Fibroblast of villous mesenchyme (primary cell): ENCODE results near the gene RNF2. TPM values are rescaled to one million over a fixed set of nuclear protein-coding genes. Genes with fewer than 3 reads are reported as not detected.

Experiments used
- DNase-seq: peaks from one replicate; pipeline ENCODE4 v3.0.0-alpha.2; 2010; ENCODE audit warnings: low read depth
- H3K4me3 ChIP-seq: 2 replicates; pipeline ENCODE4 v1.5.1; 2011; ENCODE audit warnings: low read depth, mild to moderate bottlenecking, low read length
- CTCF ChIP-seq: IDR thresholded peaks from 2 replicates; pipeline ENCODE4 v1.5.1; 2012; ENCODE audit warnings: low read depth, mild to moderate bottlenecking, low read length; ENCODE audit not compliant: insufficient read depth
- total RNA-seq: library from RNA; depleted of rRNA; stranded (reverse); fragments of >200 nt; gene quantifications from 2 replicates; pipeline ENCODE4 v1.2.3, GENCODE V29; 2012

Gene RNF2
- total RNA-seq, 1 donor = 27.2 TPM

GRCh38 chr1:185046668-185047067 is 1.3 kb downstream of the RNF2 start:
- TF ChIP-seq CTCF = no peak
- DNase-seq = no peak
- peak overlapping the region; percentile 93 for H3K4me3 ChIP-seq

- TF ChIP-seq CTCF = no peak
- no peak for DNase-seq
- no peak overlapping the region for H3K4me3 ChIP-seq
Measured at GRCh38 chr1:185049670-185050069, 4.3 kb downstream of the RNF2 start.

GRCh38 chr1:185050823-185051451 is 5.6 kb downstream of the RNF2 start:
- no peak for TF ChIP-seq CTCF
- no peak for DNase-seq
- H3K4me3 ChIP-seq = no peak overlapping the region

- TF ChIP-seq CTCF = no peak
- no peak for DNase-seq
- H3K4me3 ChIP-seq = no peak overlapping the region
Measured at GRCh38 chr1:185053204-185053603, 7.8 kb downstream of the RNF2 start.

GRCh38 chr1:185054365-185055060 is 9.2 kb downstream of the RNF2 start:
- no peak for TF ChIP-seq CTCF

GRCh38 chr1:185058110-185058509 is 12.8 kb downstream of the RNF2 start:
- no peak overlapping the region for H3K4me3 ChIP-seq
- DNase-seq = no peak
- TF ChIP-seq CTCF = no peak

More at GRCh38 chr1:185054365-185055060, 9.2 kb downstream of the RNF2 start:
- no peak for DNase-seq
- H3K4me3 ChIP-seq = peak overlapping the region; percentile 37
